Measurements from ENCODE around the gene MDK. TPM values are rescaled to one million over a fixed set of nuclear protein-coding genes. Genes with fewer than 3 reads are reported as not detected.

MDK gene
- total and polyA plus RNA-seq, 2 of the 13 experiments (the other 11 are each of a cell fraction or from before 2014, with no cell fraction given), result 312 to 407 TPM

GRCh38 chr11:46391186-46391577 is 9.7 kb downstream of the MDK start (continued):
- no peak for TF ChIP-seq ZNF160 (CRISPR knock-in tag; IDR thresholded peaks at IDR 0.05)
- TF ChIP-seq HNRNPK (IDR thresholded peaks at IDR 0.05; ENCODE audit: low read depth, low read length, poor library complexity, severe bottlenecking), result peak; percentile 27
- TF ChIP-seq, protein P1, sequence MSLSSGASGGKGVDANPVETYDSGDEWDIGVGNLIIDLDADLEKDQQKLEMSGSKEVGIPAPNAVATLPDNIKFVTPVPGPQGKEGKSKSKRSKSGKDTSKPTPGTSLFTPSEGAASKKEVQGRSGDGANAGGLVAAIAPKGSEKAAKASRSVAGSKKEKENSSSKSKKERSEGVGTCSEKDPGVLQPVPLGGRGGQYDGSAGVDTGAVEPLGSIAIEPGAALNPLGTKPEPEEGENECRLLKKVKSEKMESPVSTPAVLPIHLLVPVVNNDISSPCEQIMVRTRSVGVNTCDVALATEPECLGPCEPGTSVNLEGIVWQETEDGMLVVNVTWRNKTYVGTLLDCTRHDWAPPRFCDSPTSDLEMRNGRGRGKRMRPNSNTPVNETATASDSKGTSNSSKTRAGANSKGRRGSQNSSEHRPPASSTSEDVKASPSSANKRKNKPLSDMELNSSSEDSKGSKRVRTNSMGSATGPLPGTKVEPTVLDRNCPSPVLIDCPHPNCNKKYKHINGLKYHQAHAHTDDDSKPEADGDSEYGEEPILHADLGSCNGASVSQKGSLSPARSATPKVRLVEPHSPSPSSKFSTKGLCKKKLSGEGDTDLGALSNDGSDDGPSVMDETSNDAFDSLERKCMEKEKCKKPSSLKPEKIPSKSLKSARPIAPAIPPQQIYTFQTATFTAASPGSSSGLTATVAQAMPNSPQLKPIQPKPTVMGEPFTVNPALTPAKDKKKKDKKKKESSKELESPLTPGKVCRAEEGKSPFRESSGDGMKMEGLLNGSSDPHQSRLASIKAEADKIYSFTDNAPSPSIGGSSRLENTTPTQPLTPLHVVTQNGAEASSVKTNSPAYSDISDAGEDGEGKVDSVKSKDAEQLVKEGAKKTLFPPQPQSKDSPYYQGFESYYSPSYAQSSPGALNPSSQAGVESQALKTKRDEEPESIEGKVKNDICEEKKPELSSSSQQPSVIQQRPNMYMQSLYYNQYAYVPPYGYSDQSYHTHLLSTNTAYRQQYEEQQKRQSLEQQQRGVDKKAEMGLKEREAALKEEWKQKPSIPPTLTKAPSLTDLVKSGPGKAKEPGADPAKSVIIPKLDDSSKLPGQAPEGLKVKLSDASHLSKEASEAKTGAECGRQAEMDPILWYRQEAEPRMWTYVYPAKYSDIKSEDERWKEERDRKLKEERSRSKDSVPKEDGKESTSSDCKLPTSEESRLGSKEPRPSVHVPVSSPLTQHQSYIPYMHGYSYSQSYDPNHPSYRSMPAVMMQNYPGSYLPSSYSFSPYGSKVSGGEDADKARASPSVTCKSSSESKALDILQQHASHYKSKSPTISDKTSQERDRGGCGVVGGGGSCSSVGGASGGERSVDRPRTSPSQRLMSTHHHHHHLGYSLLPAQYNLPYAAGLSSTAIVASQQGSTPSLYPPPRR (CRISPR knock-in tag; IDR thresholded peaks at IDR 0.05; ENCODE audit: borderline replicate concordance), result no peak
- TF ChIP-seq ASH2L (IDR thresholded peaks at IDR 0.05; ENCODE audit: insufficient read length, low read depth, low read length), result no peak
- no peak for TF ChIP-seq PBX3 (CRISPR knock-in tag; IDR thresholded peaks at IDR 0.05; ENCODE audit: borderline replicate concordance)
- no peak for TF ChIP-seq ZNF766 (CRISPR knock-in tag; IDR thresholded peaks at IDR 0.05; ENCODE audit: borderline replicate concordance)
- no peak for TF ChIP-seq SRF (IDR thresholded peaks at IDR 0.05; ENCODE audit: low read depth, low read length)
- no peak for TF ChIP-seq PTBP1 (IDR thresholded peaks at IDR 0.05; ENCODE audit: low read depth, low read length, poor library complexity, severe bottlenecking)
- TF ChIP-seq, protein P2, sequence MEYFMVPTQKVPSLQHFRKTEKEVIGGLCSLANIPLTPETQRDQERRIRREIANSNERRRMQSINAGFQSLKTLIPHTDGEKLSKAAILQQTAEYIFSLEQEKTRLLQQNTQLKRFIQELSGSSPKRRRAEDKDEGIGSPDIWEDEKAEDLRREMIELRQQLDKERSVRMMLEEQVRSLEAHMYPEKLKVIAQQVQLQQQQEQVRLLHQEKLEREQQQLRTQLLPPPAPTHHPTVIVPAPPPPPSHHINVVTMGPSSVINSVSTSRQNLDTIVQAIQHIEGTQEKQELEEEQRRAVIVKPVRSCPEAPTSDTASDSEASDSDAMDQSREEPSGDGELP (IDR thresholded peaks at IDR 0.05; ENCODE audit: borderline replicate concordance, low read depth), result no peak
- no peak for TF ChIP-seq HNRNPL (IDR thresholded peaks at IDR 0.05; ENCODE audit: low read depth, low read length)

All from HepG2 (cell line).